C1 segment of cervical spinal cord (tissue), 14 donors: Measurements from ENCODE around the gene ZC3H7B.
"Not testable (repeated sequence)": the region's sequence is repeated elsewhere in the genome, so short reads cannot be mapped to it uniquely, and the experiment has no call there.

ENCODE experiments used
- DNase-seq, 14 donors: peaks; one replicate each; lab custom pipeline; 2025; lab: John Stamatoyannopoulos, UW

Gene ZC3H7B

GRCh38 chr22:41382098-41382578, 80.8 kb downstream of the ZC3H7B start:
- DNase-seq: peak in 12 of 14 donors; percentile 76 to 93 (median 90)

DNA sequence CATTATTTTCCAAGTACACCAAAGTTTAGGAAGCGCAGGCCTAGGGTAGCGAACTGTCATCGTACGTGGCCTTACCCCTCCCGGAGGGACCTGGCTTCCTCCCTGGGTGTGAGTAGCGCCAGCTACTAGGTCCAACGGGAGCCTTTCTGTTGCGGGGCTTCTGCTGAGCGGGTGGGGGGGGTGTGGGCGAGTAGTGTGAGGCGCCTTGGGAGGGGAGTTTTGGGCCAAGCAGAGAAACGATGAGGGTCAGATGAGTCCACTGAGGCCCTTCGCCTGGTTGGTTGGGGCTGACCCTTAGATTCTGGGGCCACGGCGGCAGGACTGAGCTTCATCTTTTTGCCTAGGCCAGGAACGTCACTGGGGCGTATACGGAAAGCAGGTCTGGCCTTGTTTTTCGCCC, 81.3 kb downstream of the ZC3H7B start:
- DNase-seq: peak in 7 of 14 donors; percentile 49 to 79 (median 64)

DNA sequence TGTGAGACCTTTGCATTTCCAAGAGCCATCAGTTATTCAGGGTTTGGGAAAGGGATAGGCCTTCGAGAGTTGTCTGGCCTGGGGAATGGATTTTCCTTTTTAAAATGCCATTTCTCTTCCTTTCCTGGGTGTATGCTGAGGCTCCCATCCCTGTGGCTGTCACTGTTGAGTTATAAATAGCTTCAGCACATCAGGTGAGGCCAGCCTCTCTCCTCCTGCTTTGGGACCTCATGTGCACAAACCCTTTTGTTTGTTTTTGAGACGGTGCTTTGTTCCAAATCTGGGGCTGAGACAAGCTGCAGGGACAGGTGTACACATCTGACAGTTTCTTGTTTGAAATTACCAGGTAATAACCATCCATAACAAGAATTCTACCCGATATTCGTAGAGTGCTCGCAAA, 81.8 kb downstream of the ZC3H7B start:
- DNase-seq: peak in 1 of 14 donors; percentile 48

GRCh38 chr22:41384128-41384527, 82.8 kb downstream of the ZC3H7B start:
- DNase-seq: no peak

DNA sequence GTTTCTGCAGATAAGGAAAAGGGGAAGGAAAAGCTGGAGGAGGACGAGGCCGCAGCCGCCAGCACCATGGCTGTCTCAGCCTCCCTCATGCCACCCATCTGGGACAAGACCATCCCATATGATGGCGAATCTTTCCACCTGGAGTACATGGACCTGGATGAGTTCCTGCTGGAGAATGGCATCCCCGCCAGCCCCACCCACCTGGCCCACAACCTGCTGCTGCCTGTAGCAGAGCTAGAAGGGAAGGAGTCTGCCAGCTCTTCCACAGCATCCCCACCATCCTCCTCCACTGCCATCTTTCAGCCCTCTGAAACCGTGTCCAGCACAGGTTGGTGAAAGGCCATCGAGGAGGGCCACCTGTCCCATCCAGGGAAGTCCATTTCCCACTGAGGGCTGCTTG, 86.0 kb downstream of the ZC3H7B start:
- DNase-seq: peak in 1 of 14 donors; percentile 86

GRCh38 chr22:41394012-41394356, 92.7 kb downstream of the ZC3H7B start:
- no peak for DNase-seq

GRCh38 chr22:41395531-41396240, 94.4 kb downstream of the ZC3H7B start:
- DNase-seq: no peak

- no peak for DNase-seq
Observed at GRCh38 chr22:41397143-41397811, 96.0 kb downstream of the ZC3H7B start.

GRCh38 chr22:41398921-41399320, 97.6 kb downstream of the ZC3H7B start:
- no peak for DNase-seq

- peak in 13 of 14 donors; percentile 30 to 88 (median 80) for DNase-seq
Observed at GRCh38 chr22:41401781-41402648, 100.7 kb downstream of the ZC3H7B start.

- not testable (repeated sequence) for DNase-seq
Observed at GRCh38 chr22:41402851-41403250, 101.5 kb downstream of the ZC3H7B start.

- DNase-seq: peak; percentile 47 to 99 (median 96)
Observed at GRCh38 chr22:41403532-41404318, 102.4 kb downstream of the ZC3H7B start.

DNA sequence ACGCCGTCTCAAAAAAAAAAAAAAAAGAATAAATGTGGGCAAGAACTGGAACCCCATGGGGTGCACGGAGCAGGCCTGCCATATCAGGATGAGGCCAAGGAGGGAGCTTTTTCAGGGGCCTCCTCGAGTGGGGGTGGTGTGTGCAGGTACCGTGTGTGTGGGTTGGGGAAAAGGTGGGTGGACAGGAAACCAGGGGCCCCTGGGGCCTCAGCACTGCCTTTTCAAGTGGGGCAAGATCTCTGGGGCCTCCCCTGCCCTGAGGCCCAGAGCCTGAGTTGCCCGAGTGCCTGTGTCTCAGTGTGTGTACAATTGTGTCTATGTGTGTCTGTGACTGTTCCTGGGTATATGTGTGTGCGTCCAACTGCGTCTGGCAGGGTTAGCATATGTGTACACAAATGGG, 104.3 kb downstream of the ZC3H7B start:
- no peak for DNase-seq

DNA sequence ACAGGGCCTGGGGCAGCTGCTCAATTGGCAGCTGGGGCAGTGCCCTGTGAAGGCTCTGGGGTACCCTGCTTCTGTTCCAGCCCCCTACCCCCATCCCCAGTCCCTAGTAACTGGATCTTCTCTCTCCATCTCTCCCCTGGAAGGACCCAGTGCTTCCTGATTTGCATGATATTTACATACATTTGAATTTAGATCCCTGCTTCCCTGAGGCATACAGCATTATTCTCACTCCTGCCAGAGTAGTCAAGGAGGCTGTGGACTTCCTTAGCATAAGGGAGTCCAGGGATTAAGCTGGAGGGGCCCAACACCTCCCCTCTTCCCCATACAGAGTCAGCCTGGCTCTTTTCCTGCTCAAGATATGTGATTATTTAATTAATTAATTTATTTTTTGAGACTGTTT, 105.1 kb downstream of the ZC3H7B start:
- no peak for DNase-seq

DNA sequence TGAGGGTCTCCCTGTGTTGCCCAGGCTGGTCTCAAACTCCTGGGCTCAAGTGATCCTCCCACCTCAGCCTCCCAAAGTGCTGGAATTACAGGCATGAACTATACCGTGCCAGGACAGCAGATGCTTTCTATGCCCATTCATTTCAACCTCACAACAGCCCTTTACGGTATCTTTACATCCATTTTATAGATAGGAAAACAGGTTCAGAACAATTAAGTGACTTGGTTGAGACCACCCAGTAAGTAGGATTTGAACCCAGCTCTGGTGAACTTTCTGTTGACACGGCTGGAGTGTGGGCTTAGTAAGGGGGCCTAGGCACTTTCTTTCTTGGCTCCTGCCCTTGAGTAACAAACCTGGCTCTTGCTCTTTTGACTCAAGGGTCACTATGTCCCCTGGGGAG, 106.1 kb downstream of the ZC3H7B start:
- DNase-seq: no peak

- DNase-seq: no peak
Observed at GRCh38 chr22:41408665-41409064, 107.3 kb downstream of the ZC3H7B start.
